ENCODE measurements around the gene ADGRB2. TPM values are rescaled to one million over a fixed set of nuclear protein-coding genes. Genes with fewer than 3 reads are reported as not detected.
"Not testable (repeated sequence)": the region's sequence is repeated elsewhere in the genome, so short reads cannot be mapped to it uniquely, and the experiment has no call there.

ADGRB2 gene
- total and polyA plus RNA-seq, 12 donors: 0.91 to 17.9 (median 8.6) TPM

GRCh38 chr1:31707711-31708110 is 56.4 kb downstream of the ADGRB2 start:
- H3K27ac ChIP-seq: peak overlapping the region in 2 of 10 donors; percentile 19 to 34
- H3K36me3 ChIP-seq: no peaks in the 10 kb centered on the region
- intact Hi-C loops (cut with DNase I): no loop called here
- 39 to 42% methylated on average over 5 of the region's 5 CpGs for WGBS, 2 donors
- H3K4me3 ChIP-seq: no peak overlapping the region
- peak in 2 of 8 donors; percentile 17 to 21 for ATAC-seq
- peak in 5 of 9 donors; percentile 14 to 30 (median 28) for TF ChIP-seq CTCF (IDR thresholded peaks at IDR 0.05)
- peak in 1 of 2 donors; percentile 43 for DNase-seq
- peaks cover 0 to 23% (median 0%) of the 10 kb centered on the region in 7 donors for H3K27me3 ChIP-seq
- no peaks in the 10 kb centered on the region for H3K9me3 ChIP-seq
- peaks cover 6 to 53% (median 28%) of the 10 kb centered on the region in 9 donors for H3K4me1 ChIP-seq

GRCh38 chr1:31707059-31707600 is 57.0 kb downstream of the ADGRB2 start:
- WGBS, 2 donors: 90 to 93% methylated on average over 4 of the region's 4 CpGs
- DNase-seq; H3K4me3 ChIP-seq; H3K36me3 ChIP-seq; intact Hi-C loops (cut with DNase I); H3K9me3 ChIP-seq; ATAC-seq: not testable (repeated sequence)
- H3K27ac ChIP-seq: peak overlapping the region in 2 of 10 donors; percentile 19 to 34
- peaks cover 0 to 23% (median 0%) of the 10 kb centered on the region in 7 donors for H3K27me3 ChIP-seq
- H3K4me1 ChIP-seq: peaks cover 3 to 52% (median 25%) of the 10 kb centered on the region in 9 donors

GRCh38 chr1:31706384-31707058 is 57.6 kb downstream of the ADGRB2 start:
- 86 to 89% methylated on average over 15 of the region's 15 CpGs for WGBS, 2 donors
- no peak for DNase-seq
- no peaks in the 10 kb centered on the region for H3K9me3 ChIP-seq

GRCh38 chr1:31705080-31705866 is 58.9 kb downstream of the ADGRB2 start:
- H3K27me3 ChIP-seq: peaks cover 0 to 23% (median 0%) of the 10 kb centered on the region in 7 donors
- 59 to 60% methylated on average over 23 of the region's 23 CpGs for WGBS, 2 donors
- intact Hi-C loops (cut with DNase I): no loop called here
- peak overlapping the region in 8 of 10 donors; percentile 62 to 90 (median 78) for H3K27ac ChIP-seq
- H3K9me3 ChIP-seq: no peaks in the 10 kb centered on the region
- peaks cover 16 to 68% (median 43%) of the 10 kb centered on the region in 9 donors for H3K4me1 ChIP-seq
- no peaks in the 10 kb centered on the region for H3K36me3 ChIP-seq
- DNase-seq (peak; percentile 25 to 56), ATAC-seq (peak in 7 of 8 donors; percentile 11 to 40 (median 21))
- TF ChIP-seq CTCF (IDR thresholded peaks at IDR 0.05): peak in 5 of 9 donors; percentile 16 to 39 (median 28)
- peak overlapping the region in 8 of 10 donors; percentile 43 to 58 (median 52) for H3K4me3 ChIP-seq

More at GRCh38 chr1:31706384-31707058, 57.6 kb downstream of the ADGRB2 start:
- no peak for ATAC-seq
- intact Hi-C loops (cut with DNase I): no loop called here
- Histone ChIP-seq H3K4me3 (no peak overlapping the region), H3K27ac (no peak overlapping the region), H3K27me3 (peaks cover 0 to 23% (median 0%) of the 10 kb centered on the region in 7 donors), H3K36me3 (no peaks in the 10 kb centered on the region), H3K4me1 (peaks cover 6 to 55% (median 31%) of the 10 kb centered on the region in 9 donors)
- TF ChIP-seq CTCF (IDR thresholded peaks at IDR 0.05): no peak

All from heart right ventricle (tissue), 16 donors.